ENCODE data around the gene TUT1.

TUT1 gene

GRCh38 chr11:62540804-62541701 is 50.3 kb downstream of the TUT1 start:
- peak overlapping the region; percentile 91 for H3K4me3 ChIP-seq (ENCODE audit: low read length)
- peak overlapping the region; percentile 93 for H3K27ac ChIP-seq (ENCODE audit: low read length)
- peaks cover 22% of the 10 kb centered on the region for H3K36me3 ChIP-seq (replicated peaks; ENCODE audit: low read depth, low read length)
- H3K9ac ChIP-seq (ENCODE audit: low read length), result peak overlapping the region; percentile 93
- H2AFZ ChIP-seq (ENCODE audit: low read depth, low read length), result no peak overlapping the region
- no peaks in the 10 kb centered on the region for H3K9me3 ChIP-seq (ENCODE audit: insufficient read depth, low read length)
- no peak for TF ChIP-seq CTCF (IDR thresholded peaks at IDR 0.05; ENCODE audit: low read depth, low read length)
- TF ChIP-seq EZH2phosphoT487 (IDR thresholded peaks at IDR 0.05; ENCODE audit: low read depth), result no peak
- peaks cover 97% of the 10 kb centered on the region for H3K79me2 ChIP-seq (ENCODE audit: low read length)
- peaks cover 55% of the 10 kb centered on the region for H3K4me1 ChIP-seq (ENCODE audit: low read length)
- H4K20me1 ChIP-seq (ENCODE audit: insufficient read depth, low read length), result peaks cover 66% of the 10 kb centered on the region
- no peaks in the 10 kb centered on the region for H3K27me3 ChIP-seq (ENCODE audit: low read depth, low read length)
- peak overlapping the region; percentile 99 for H3K4me2 ChIP-seq (ENCODE audit: low read length)

GRCh38 chr11:62539238-62539925 is 51.9 kb downstream of the TUT1 start:
- no peak overlapping the region for H3K27ac ChIP-seq (ENCODE audit: low read length)
- no peaks in the 10 kb centered on the region for H3K9me3 ChIP-seq (ENCODE audit: insufficient read depth, low read length)
- peaks cover 55% of the 10 kb centered on the region for H3K4me1 ChIP-seq (ENCODE audit: low read length)
- H3K36me3 ChIP-seq (replicated peaks; ENCODE audit: low read depth, low read length), result peaks cover 35% of the 10 kb centered on the region
- peaks cover 85% of the 10 kb centered on the region for H3K79me2 ChIP-seq (ENCODE audit: low read length)
- H3K9ac ChIP-seq (ENCODE audit: low read length), result no peak overlapping the region
- H4K20me1 ChIP-seq (ENCODE audit: insufficient read depth, low read length), result peaks cover 82% of the 10 kb centered on the region
- peak overlapping the region; percentile 91; the same call in 1 of the 2 replicates for H3K4me3 ChIP-seq (ENCODE audit: low read length)
- no peaks in the 10 kb centered on the region for H3K27me3 ChIP-seq (ENCODE audit: low read depth, low read length)
- peak overlapping the region; percentile 99 for H3K4me2 ChIP-seq (ENCODE audit: low read length)
- TF ChIP-seq EZH2phosphoT487 (IDR thresholded peaks at IDR 0.05; ENCODE audit: low read depth) (no peak), CTCF (IDR thresholded peaks at IDR 0.05; ENCODE audit: low read depth, low read length) (no peak)
- no peak overlapping the region for H2AFZ ChIP-seq (ENCODE audit: low read depth, low read length)

- no peak overlapping the region for H3K27ac ChIP-seq (ENCODE audit: low read length)
- H3K9me3 ChIP-seq (ENCODE audit: insufficient read depth, low read length), result no peaks in the 10 kb centered on the region
- no peaks in the 10 kb centered on the region for H3K27me3 ChIP-seq (ENCODE audit: low read depth, low read length)
- H3K4me3 ChIP-seq (ENCODE audit: low read length), result peak overlapping the region; percentile 18; the same call in 1 of the 2 replicates
- peak overlapping the region; percentile 26; the same call in 1 of the 2 replicates for H3K4me2 ChIP-seq (ENCODE audit: low read length)
- H3K9ac ChIP-seq (ENCODE audit: low read length), result no peak overlapping the region
- H3K4me1 ChIP-seq (ENCODE audit: low read length), result peaks cover 50% of the 10 kb centered on the region
- no peak overlapping the region for H2AFZ ChIP-seq (ENCODE audit: low read depth, low read length)
- H3K79me2 ChIP-seq (ENCODE audit: low read length), result peaks cover 78% of the 10 kb centered on the region
- TF ChIP-seq EZH2phosphoT487 (IDR thresholded peaks at IDR 0.05; ENCODE audit: low read depth), result no peak
- TF ChIP-seq CTCF (IDR thresholded peaks at IDR 0.05; ENCODE audit: low read depth, low read length), result no peak
- peaks cover 90% of the 10 kb centered on the region for H4K20me1 ChIP-seq (ENCODE audit: insufficient read depth, low read length)
- peaks cover 38% of the 10 kb centered on the region for H3K36me3 ChIP-seq (replicated peaks; ENCODE audit: low read depth, low read length)
Measured at GRCh38 chr11:62538470-62539237, 52.7 kb downstream of the TUT1 start.
